ENCODE results near the gene CENPVL3. TPM values are rescaled to one million over a fixed set of nuclear protein-coding genes. Genes with fewer than 3 reads are reported as not detected.
A peak's percentile ranks its signal among the peaks of the same experiment; 100 is the strongest.
"Not testable (repeated sequence)": the region's sequence is repeated elsewhere in the genome, so short reads cannot be mapped to it uniquely, and the experiment has no call there.

CENPVL3 gene
- total RNA-seq = under 1 TPM in 1 of 2 experiments, not detected in 1; 0.19 TPM

DNA sequence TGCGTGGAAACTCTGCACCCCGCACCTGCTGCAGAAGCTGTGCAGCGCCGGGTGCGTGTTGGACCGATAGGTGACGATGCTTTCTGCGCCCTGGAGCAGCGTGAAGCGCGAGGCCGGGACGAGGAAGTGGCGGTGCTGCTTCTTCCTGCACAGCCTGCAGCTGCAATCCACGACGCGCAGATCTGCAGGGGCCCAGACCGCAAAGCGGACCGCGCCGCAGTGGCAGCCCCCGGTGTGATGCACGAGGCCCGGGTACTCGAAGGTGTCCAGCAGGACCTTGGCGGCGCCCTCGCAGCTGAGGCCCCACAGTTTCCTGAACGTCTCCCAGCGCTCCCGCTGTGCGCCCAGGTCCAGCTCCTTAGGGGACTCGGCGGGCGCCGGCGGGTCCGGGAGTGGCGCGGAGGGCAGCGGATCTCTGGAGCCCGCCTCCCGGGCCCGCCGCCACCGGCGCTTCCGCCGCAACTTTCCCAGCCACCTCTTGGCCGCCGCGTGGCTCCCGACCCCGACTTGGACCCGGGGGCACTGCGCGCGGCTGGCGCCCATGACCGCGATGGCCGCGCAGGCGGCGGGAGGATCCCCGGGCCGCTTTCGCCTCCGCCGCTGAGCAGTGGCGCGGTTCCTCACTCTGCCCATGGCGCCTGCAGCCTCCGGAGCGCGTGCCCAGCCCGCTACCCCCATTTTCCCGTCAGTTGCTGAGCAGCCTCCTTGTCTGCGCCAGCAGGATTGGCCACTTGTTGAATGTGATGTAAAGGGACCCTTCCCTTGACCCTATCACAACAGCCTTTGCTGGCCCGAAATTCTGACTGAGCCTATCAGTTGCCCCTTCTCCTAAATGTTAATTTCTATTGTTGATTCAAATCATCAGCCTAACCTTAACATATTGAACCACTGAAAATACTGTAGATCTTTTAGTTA, at the start of gene CENPVL3:
Gene CENPVL3, minus strand, starts transcription at position 672 of the 915 bp plus-strand sequence. Its CDS starts 39 bp downstream, at position 633.
- CTCF ChIA-PET; POLR2A ChIA-PET; H3K36me3 Mint-ChIP-seq; H3K9me3 Mint-ChIP-seq; H3K27ac Mint-ChIP-seq; H3K4me1 Mint-ChIP-seq (ENCODE audit: low read depth): not testable (repeated sequence)
- intact Hi-C loops (cut with micrococcal nuclease) = loop anchor here (10.0 kb wide), 1 partner anchor 646 kb away; no protein-coding TSS in a partner anchor
- peak; percentile 10 for DNase-seq
- peak within 1 kb of the TSS; percentile 17 for H3K4me3 Mint-ChIP-seq
- H3K27me3 Mint-ChIP-seq = peaks cover 35% of the 10 kb centered on the region

- no peak overlapping the region for H3K4me3 Mint-ChIP-seq
- ChIA-PET CTCF (no interaction called here), POLR2A (no interaction called here)
- intact Hi-C loops (cut with micrococcal nuclease) = no loop called here
- H3K4me1 Mint-ChIP-seq (ENCODE audit: low read depth) = peaks cover 2% of the 10 kb centered on the region
- no peak overlapping the region for H3K27ac Mint-ChIP-seq
- no peak for DNase-seq
- H3K27me3 Mint-ChIP-seq = no peaks in the 10 kb centered on the region
- H3K9me3 Mint-ChIP-seq = no peaks in the 10 kb centered on the region
- H3K36me3 Mint-ChIP-seq = no peaks in the 10 kb centered on the region
These were observed 47.3 kb upstream of the CENPVL3 start for GRCh38 chrX:51665981-51666380.

- no peaks in the 10 kb centered on the region for H3K9me3 Mint-ChIP-seq
- no peak overlapping the region for H3K4me3 Mint-ChIP-seq
- intact Hi-C loops (cut with micrococcal nuclease) = loop anchor here (5.0 kb wide), 1 partner anchor 219 kb away; no protein-coding TSS in a partner anchor
- H3K36me3 Mint-ChIP-seq = no peaks in the 10 kb centered on the region
- no peak for DNase-seq
- CTCF ChIA-PET = no interaction called here
- no peak overlapping the region for H3K27ac Mint-ChIP-seq
- H3K4me1 Mint-ChIP-seq (ENCODE audit: low read depth) = no peaks in the 10 kb centered on the region
- peaks cover 8% of the 10 kb centered on the region for H3K27me3 Mint-ChIP-seq
- POLR2A ChIA-PET = no interaction called here
These were observed 24.7 kb upstream of the CENPVL3 start for GRCh38 chrX:51643377-51643776.

DNA sequence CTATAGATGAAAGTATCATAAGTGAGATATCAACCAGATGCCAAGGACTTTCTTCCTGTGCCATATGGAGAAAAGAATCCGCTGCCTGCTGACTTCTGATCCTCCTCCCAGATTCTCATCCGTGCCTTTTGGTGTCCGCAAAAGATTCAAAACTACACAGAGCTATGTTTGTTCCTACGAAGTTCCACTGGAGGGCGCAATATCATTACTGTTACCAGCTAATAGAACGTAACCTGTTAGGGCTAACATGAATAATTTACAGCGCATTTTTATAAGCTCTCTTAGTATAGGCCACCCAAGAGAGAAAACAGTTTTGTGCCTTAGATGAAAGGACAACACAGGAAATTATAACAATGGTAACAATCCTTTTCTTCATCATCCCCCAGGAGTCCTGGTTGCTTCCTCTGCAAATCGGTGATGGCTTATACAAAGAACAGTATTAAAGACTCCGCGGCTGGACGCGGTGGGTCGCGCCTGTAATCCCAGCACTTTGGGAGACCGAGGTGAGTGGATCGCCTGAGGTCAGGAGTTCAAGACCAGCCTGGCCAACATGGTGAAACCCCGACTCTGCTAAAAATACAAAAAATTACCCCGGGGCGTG, 22.8 kb upstream of the CENPVL3 start:
- Mint-ChIP-seq H3K9me3 (no peaks in the 10 kb centered on the region), H3K27me3 (peaks cover 8% of the 10 kb centered on the region), H3K4me1 (ENCODE audit: low read depth) (no peaks in the 10 kb centered on the region), H3K27ac (no peak overlapping the region), H3K36me3 (no peaks in the 10 kb centered on the region), H3K4me3 (no peak overlapping the region)
- DNase-seq = peak; percentile 8
- POLR2A ChIA-PET = no interaction called here
- intact Hi-C loops (cut with micrococcal nuclease) = loop anchor here (2.0 to 5.0 kb wide), 2 partner anchors 221 to 619 kb away; no protein-coding TSS in a partner anchor
- CTCF ChIA-PET = interaction anchor here (0.8 to 1.5 kb wide), 4 partner anchors 173 to 620 kb away, joined by 3 to 5 read pairs (median 4); partner anchors contain the start of gene MAGED1

DNA sequence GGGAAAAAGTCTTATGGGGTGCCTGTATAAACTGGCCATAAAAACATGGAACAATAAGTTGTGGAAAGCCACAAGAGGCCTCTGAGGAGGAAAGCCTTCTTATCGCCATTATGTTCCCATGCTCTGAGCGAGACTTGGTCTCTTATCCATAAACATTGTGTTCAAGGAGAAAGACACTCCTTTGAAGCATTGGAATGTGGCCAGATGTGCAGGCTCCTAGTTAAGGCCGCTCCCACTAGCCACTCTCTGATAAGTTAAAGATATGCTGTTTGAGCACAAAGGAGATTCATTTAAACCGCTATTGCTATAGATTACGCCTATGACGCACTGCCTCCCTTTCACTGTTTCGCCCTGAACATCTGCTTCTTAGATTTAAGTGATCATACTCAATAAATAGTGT, 17.8 kb upstream of the CENPVL3 start:
- POLR2A ChIA-PET; intact Hi-C loops (cut with micrococcal nuclease); H3K36me3 Mint-ChIP-seq; CTCF ChIA-PET; H3K4me3 Mint-ChIP-seq; H3K9me3 Mint-ChIP-seq; H3K27ac Mint-ChIP-seq; H3K4me1 Mint-ChIP-seq (ENCODE audit: low read depth); DNase-seq; H3K27me3 Mint-ChIP-seq: not testable (repeated sequence)

DNA sequence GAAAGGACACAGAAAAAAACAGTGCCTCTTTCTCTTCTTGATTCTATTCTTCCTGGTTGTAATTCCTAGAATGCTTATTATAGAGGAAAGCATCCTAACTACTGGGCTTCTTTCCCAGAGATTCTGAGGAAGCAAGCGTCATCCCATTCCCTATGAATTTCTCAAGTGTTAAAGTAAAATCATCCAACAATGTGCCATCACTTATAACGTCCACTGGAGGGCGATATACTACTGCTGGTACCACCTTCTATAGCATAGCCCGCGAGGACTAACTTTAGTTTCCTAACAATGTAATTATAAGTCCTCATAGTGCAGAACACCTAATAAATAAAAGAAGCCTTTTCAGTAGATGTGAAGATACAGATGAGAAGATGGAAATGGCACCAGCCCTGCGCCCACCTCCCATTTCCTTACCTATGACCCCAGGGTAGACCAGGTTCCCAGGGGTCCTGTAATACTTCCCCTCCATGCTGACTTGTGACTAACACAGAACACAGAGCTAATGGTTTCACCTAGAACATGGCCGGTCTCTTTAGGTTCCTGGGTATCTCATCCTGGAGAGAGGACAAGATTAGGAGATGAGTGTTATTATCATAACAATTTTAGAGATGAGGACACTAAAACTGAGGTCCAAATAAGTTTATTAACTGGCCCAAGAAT, 4.2 kb downstream of the CENPVL3 start:
- no peak overlapping the region for H3K4me3 Mint-ChIP-seq
- peaks cover 5% of the 10 kb centered on the region for H3K4me1 Mint-ChIP-seq (ENCODE audit: low read depth)
- no peaks in the 10 kb centered on the region for H3K9me3 Mint-ChIP-seq
- peaks cover 32% of the 10 kb centered on the region for H3K27me3 Mint-ChIP-seq
- H3K36me3 Mint-ChIP-seq = no peaks in the 10 kb centered on the region
- ChIA-PET POLR2A (no interaction called here), CTCF (no interaction called here)
- H3K27ac Mint-ChIP-seq = no peak overlapping the region
- no peak for DNase-seq
- intact Hi-C loops (cut with micrococcal nuclease) = loop anchor here (5.0 to 10.0 kb wide), 2 partner anchors 127 to 650 kb away; no protein-coding TSS in a partner anchor

DNA sequence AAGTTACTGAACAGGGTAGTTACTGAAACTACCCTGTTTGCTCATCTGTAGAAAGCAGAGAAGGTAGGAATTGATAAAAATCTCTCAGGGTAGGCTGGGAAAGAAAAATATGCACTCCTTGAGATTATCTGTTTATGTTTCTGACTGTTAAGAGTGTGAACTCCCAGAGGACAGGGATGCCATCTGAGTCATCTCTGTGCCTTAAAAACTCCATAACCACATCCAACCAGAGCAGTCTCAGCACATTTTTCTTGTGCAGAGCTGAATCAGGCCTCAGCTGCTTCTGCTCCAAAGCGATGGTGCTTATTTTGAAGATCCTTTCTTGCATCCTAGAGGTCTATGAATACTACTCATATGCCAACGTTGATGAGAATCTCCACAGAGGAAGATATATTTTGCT, 9.9 kb downstream of the CENPVL3 start:
- no peak overlapping the region for H3K27ac Mint-ChIP-seq
- H3K4me3 Mint-ChIP-seq = no peak overlapping the region
- ChIA-PET POLR2A (no interaction called here), CTCF (no interaction called here)
- H3K36me3 Mint-ChIP-seq = no peaks in the 10 kb centered on the region
- peaks cover 10% of the 10 kb centered on the region for H3K4me1 Mint-ChIP-seq (ENCODE audit: low read depth)
- peaks cover 7% of the 10 kb centered on the region for H3K27me3 Mint-ChIP-seq
- H3K9me3 Mint-ChIP-seq = no peaks in the 10 kb centered on the region
- DNase-seq = no peak
- intact Hi-C loops (cut with micrococcal nuclease) = no loop called here

GRCh38 chrX:51608126-51608525, 10.6 kb downstream of the CENPVL3 start:
- Mint-ChIP-seq H3K27me3 (peaks cover 7% of the 10 kb centered on the region), H3K27ac (no peak overlapping the region), H3K36me3 (no peaks in the 10 kb centered on the region), H3K4me3 (no peak overlapping the region), H3K4me1 (ENCODE audit: low read depth) (peaks cover 10% of the 10 kb centered on the region), H3K9me3 (no peaks in the 10 kb centered on the region)
- ChIA-PET POLR2A (no interaction called here), CTCF (no interaction called here)
- intact Hi-C loops (cut with micrococcal nuclease) = no loop called here
- DNase-seq = peak; percentile 8

DNA sequence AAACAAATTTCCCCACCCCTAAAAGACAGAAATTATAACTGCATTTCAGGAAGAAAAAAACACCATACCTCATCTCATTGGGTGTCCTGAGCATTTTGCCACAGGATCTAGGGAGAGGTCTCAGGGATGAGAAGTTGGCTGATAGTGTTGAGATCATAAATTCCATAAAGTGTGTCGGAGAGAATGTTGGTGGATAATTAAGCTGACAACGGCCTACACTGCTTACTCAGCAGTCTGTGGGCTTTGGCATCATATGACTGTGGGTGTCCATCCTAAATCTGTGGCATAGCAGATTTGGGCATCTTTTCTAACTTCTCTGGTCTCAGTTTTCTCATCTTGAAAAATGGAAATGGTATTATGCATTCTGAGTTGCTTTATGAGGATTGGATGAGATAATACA, 12.3 kb downstream of the CENPVL3 start:
- Mint-ChIP-seq H3K4me3 (no peak overlapping the region), H3K36me3 (no peaks in the 10 kb centered on the region), H3K4me1 (ENCODE audit: low read depth) (peaks cover 10% of the 10 kb centered on the region), H3K27ac (no peak overlapping the region), H3K9me3 (no peaks in the 10 kb centered on the region), H3K27me3 (peaks cover 2% of the 10 kb centered on the region)
- DNase-seq = no peak
- intact Hi-C loops (cut with micrococcal nuclease) = no loop called here
- ChIA-PET CTCF (no interaction called here), POLR2A (no interaction called here)

- H3K27me3 Mint-ChIP-seq = peaks cover 10% of the 10 kb centered on the region
- no peaks in the 10 kb centered on the region for H3K4me1 Mint-ChIP-seq (ENCODE audit: low read depth)
- no peak overlapping the region for H3K27ac Mint-ChIP-seq
- DNase-seq = no peak
- no peaks in the 10 kb centered on the region for H3K9me3 Mint-ChIP-seq
- H3K4me3 Mint-ChIP-seq = no peak overlapping the region
- POLR2A ChIA-PET = no interaction called here
- intact Hi-C loops (cut with micrococcal nuclease) = no loop called here
- H3K36me3 Mint-ChIP-seq = no peaks in the 10 kb centered on the region
- CTCF ChIA-PET = no interaction called here
These were observed 19.8 kb downstream of the CENPVL3 start for GRCh38 chrX:51598899-51599298.

DNA sequence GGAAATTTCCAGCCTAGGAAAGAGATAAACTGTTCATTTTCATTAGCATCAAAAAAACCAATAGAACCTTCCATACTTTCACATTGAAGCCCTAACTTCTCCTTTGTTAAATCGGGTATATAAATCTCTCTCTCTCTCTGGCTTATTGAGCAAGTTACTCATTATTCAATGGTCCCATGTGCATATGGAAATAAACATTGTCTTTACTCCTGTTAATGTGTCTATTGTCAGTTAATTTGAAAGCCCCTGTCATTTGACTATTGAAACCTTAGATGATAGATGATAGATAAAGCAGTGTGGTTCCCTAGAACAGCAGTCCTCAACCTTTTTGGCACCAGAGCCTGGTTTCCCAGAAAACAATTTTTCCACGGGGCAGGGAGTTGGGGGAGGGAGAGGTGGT, 46.8 kb downstream of the CENPVL3 start:
- Mint-ChIP-seq H3K27ac (no peak overlapping the region), H3K27me3 (no peaks in the 10 kb centered on the region), H3K4me3 (no peak overlapping the region), H3K36me3 (no peaks in the 10 kb centered on the region), H3K9me3 (no peaks in the 10 kb centered on the region), H3K4me1 (ENCODE audit: low read depth) (no peaks in the 10 kb centered on the region)
- intact Hi-C loops (cut with micrococcal nuclease) = no loop called here
- DNase-seq = no peak
- POLR2A ChIA-PET = no interaction called here
- CTCF ChIA-PET = no interaction called here

DNA sequence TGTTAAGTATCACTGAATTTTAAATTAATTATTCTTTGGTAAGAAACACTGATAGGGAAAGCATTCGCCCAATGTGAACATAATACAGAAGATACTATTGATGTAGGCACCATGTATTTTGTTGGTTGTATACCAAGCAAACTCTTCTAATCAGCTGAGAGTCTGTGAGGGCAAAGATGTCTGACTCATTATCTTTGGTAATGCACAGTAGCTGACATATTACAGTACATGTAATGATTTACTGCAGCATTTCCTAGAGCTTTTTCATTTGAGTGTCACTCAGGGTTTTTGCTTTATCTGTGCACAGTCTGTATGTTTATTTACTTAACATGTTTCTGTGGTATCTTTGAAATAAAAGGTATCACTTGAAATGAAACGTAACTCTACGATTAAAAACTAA, 49.2 kb downstream of the CENPVL3 start:
- DNase-seq = no peak
- ChIA-PET POLR2A (no interaction called here), CTCF (no interaction called here)
- H3K4me1 Mint-ChIP-seq (ENCODE audit: low read depth) = no peaks in the 10 kb centered on the region
- H3K9me3 Mint-ChIP-seq = no peaks in the 10 kb centered on the region
- H3K36me3 Mint-ChIP-seq = no peaks in the 10 kb centered on the region
- no peak overlapping the region for H3K4me3 Mint-ChIP-seq
- no peaks in the 10 kb centered on the region for H3K27me3 Mint-ChIP-seq
- H3K27ac Mint-ChIP-seq = no peak overlapping the region
- intact Hi-C loops (cut with micrococcal nuclease) = no loop called here
